Stimulated activated CD4-positive, alpha-beta T cell treated with anti-CD3 and anti-CD28 coated beads, Interleukin-1b, Interleukin-23, amount 100 ng/mL, for 24 hours (primary cell): Measurements from ENCODE around the gene NRIP3.

Source experiments
- DNase-seq, 4 experiments: peaks; one replicate each; pipeline ENCODE4 v3.0.0-alpha.2; 2020; ENCODE audit warnings: low read depth in 4 of 4, low spot score in 1 of 4

The NRIP3 gene

DNA sequence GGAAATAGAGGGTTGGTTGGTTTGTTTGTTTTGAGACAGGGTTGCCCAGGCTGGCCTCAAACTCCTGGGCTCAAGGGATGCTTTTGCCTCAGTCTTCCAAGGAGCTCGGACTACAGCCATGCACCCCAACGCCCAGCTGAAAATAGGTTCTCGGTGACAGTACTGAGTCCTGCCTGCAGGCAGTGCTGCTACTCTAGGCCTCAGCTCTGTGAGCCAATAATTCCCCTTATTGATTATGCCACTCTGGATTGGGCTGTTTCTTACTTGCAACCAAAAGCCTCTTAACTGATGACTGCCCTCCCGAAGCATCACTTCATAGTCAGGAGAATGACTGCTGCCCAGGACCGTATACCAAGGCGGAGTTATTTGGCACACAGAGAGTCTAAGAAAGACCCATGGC is 69.9 kb downstream of the NRIP3 start:
- no peak for DNase-seq

DNA sequence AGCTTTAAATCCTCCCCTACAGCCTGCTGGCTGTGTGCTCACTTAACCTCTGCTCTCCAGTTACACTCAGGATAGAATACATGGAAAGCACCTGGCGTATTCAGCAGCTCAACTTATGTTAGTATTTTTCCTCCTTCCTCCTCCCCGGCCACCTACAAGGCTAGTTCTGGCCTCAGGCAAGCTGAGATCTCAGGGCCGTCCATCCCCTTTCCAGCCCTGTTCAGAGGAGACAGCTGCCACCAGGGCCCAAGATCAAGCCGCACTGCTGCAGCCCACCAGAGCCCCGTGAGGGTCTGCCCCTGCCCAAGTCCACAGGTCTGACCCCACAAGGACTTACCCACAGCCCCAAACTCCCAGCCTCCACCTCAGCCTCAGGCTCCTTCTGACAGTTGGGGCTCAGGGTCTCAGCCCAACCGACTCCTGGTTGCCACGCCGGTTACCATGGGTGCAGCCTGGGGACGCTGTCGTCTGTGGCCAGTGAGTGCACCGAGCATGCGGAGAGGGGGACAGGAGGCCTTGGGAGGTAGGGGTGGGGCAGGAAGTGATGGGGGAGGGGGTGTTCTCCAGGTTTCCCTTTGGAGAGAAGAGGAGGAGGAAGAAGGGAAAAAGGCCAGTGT is 71.1 kb downstream of the NRIP3 start, which contains the start of gene C11orf16:
TSS of gene C11orf16 (minus strand) at position 384 of the 617 bp plus-strand sequence. CDS start 639 bp downstream, outside the sequence.
- no peak for DNase-seq
